HepG2 (cell line): ENCODE results near the gene FOXK2. TPM values are rescaled to one million over a fixed set of nuclear protein-coding genes. Genes with fewer than 3 reads are reported as not detected.

Experiments
- ATAC-seq: fragments of 200-7000 bp; cut with Tn5 transposase; 3 replicates; pipeline ENCODE4 v1.9.1; 2020; ENCODE audit warnings: mild to moderate bottlenecking, moderate library complexity
- BruUV-seq: library from RNA; stranded (reverse); fragments of 400-500 nt; replicated peaks from 2 replicates; lab custom pipeline; 2021; lab: Mats Ljungman, UMichigan
- CTCF ChIA-PET: fragments of 300-600 bp; formaldehyde crosslinking; extraction: SDS; loops from one replicate; lab custom pipeline; 2021; ENCODE audit warnings: low total read pairs, inconsistent platforms, low intra/inter-chr PET ratio; lab: Yijun Ruan, JAX
- POLR2A ChIA-PET: fragments of 350-600 bp; sonication (Branson Sonifier 250); formaldehyde crosslinking; loops from one replicate; lab custom pipeline; 2020; ENCODE audit warnings: antibody characterized with exemption, inconsistent platforms; lab: Yijun Ruan, JAX
- DNase-seq: peaks from one replicate; pipeline ENCODE4 v3.0.0-alpha.2; 2015; ENCODE audit warnings: low spot score
- FAIRE-seq: peaks from 3 replicates; lab custom pipeline; 2011; peaks lifted over from hg19 to GRCh38; lab: Jason Lieb, UNC
- H2AFZ ChIP-seq: one replicate; pipeline ENCODE4 v1.6.1; 2011; ENCODE audit warnings: low read length, inconsistent platforms
- H3K27ac ChIP-seq: fragments of 300-600 bp; 3 replicates; pipeline ENCODE4 v1.8.0; 2011; ENCODE audit warnings: mixed run types, mild to moderate bottlenecking, mixed read lengths, low read length, inconsistent platforms; ENCODE audit not compliant: insufficient read depth; ENCODE audit errors: extremely low read length
- H3K27me3 ChIP-seq, 2 experiments: fragments of 200-600 bp in 1 of 2; 2 replicates in 1 of 2; 3 replicates in 1 of 2; pipeline versions ENCODE4 v1.6.0 to v1.8.0; 2011; ENCODE audit warnings: low read length in 2 of 2, mild to moderate bottlenecking in 2 of 2, moderate library complexity in 2 of 2, inconsistent platforms in 1 of 2; ENCODE audit not compliant: insufficient read depth in 2 of 2, control insufficient read depth in 1 of 2
- H3K36me3 ChIP-seq, 2 experiments: fragments of 200-600 bp in 1 of 2; replicated peaks in 1 of 2; 2 replicates in 1 of 2; 3 replicates in 1 of 2; pipeline versions ENCODE4 v1.5.1 to v1.8.0; 2011; ENCODE audit warnings: low read length in 2 of 2, inconsistent platforms in 1 of 2; ENCODE audit not compliant: insufficient read depth in 2 of 2, control insufficient read depth in 1 of 2
- H3K4me1 ChIP-seq: 2 replicates; pipeline ENCODE4 v1.5.1; 2012; ENCODE audit warnings: low read length, inconsistent platforms; ENCODE audit not compliant: insufficient read depth
- H3K4me2 ChIP-seq: 2 replicates; pipeline ENCODE4 v1.6.0; 2011; ENCODE audit warnings: low read depth, low read length, inconsistent platforms
- H3K4me3 ChIP-seq, 3 experiments: fragments of 200-600 bp in 1 of 3; sonication (generic), shearing (Covaris generic) in 1 of 3; replicated peaks in 1 of 3; 2 replicates each; pipeline ENCODE4 v1.5.1; 2011 to 2016; ENCODE audit warnings: low read length in 3 of 3, inconsistent platforms in 2 of 3, low read depth in 2 of 3, mild to moderate bottlenecking in 2 of 3, control low read depth in 1 of 3, mixed read lengths in 1 of 3; ENCODE audit not compliant: insufficient read depth in 1 of 3
- H3K79me2 ChIP-seq: one replicate; pipeline ENCODE4 v1.6.1; 2011; ENCODE audit warnings: low read length, inconsistent platforms; ENCODE audit not compliant: insufficient read depth
- H3K9ac ChIP-seq: 2 replicates; pipeline ENCODE4 v1.6.0; 2011; ENCODE audit warnings: mild to moderate bottlenecking, low read depth, low read length, inconsistent platforms; ENCODE audit not compliant: insufficient read depth
- H3K9me3 ChIP-seq: 2 replicates; pipeline ENCODE4 v1.5.1; 2012; ENCODE audit warnings: mild to moderate bottlenecking, low read length
- H4K20me1 ChIP-seq: 2 replicates; pipeline ENCODE4 v1.6.0; 2011; ENCODE audit warnings: inconsistent platforms, mild to moderate bottlenecking, low read length, moderate library complexity; ENCODE audit not compliant: insufficient read depth
- BORCS8-MEF2B ChIP-seq: sonication (generic); formaldehyde crosslinking; IDR thresholded peaks from 2 replicates; pipeline ENCODE4 v1.8.0; 2022; ENCODE audit warnings: mild to moderate bottlenecking, missing genetic modification reagents
- DNMT1 ChIP-seq: sonication (generic); formaldehyde crosslinking; IDR thresholded peaks from 2 replicates; pipeline ENCODE4 v1.5.1; 2020; ENCODE audit warnings: mild to moderate bottlenecking, missing genetic modification reagents
- FOXO1 ChIP-seq: sonication (generic); formaldehyde crosslinking; IDR thresholded peaks from 2 replicates; pipeline ENCODE4 v1.4.0; 2020; ENCODE audit warnings: missing genetic modification reagents
- FOXO4 ChIP-seq: sonication (generic); formaldehyde crosslinking; conservative IDR thresholded peaks from 2 replicates; pipeline ENCODE4 v1.8.1; 2023; ENCODE audit warnings: missing genetic modification reagents
- HMGA1 ChIP-seq: sonication (generic); formaldehyde crosslinking; conservative IDR thresholded peaks from 2 replicates; pipeline ENCODE4 v1.4.0; 2020; ENCODE audit warnings: missing genetic modification reagents
- PHF21A ChIP-seq: sonication (generic); formaldehyde crosslinking; IDR thresholded peaks from 2 replicates; pipeline ENCODE4 v1.5.0; 2020; ENCODE audit warnings: mild to moderate bottlenecking, missing genetic modification reagents
- PHF8 ChIP-seq: sonication (generic); formaldehyde crosslinking; IDR thresholded peaks from 2 replicates; pipeline ENCODE4 v1.5.0; 2020; ENCODE audit warnings: missing genetic modification reagents
- RAD21 ChIP-seq: fragments of 450-650 bp; formaldehyde crosslinking; IDR thresholded peaks from 2 replicates; pipeline ENCODE4 v1.5.0; 2020; ENCODE audit warnings: mild to moderate bottlenecking
- RXRA ChIP-seq: sonication (generic); formaldehyde crosslinking; IDR thresholded peaks from 2 replicates; pipeline ENCODE4 v1.5.1; 2020; ENCODE audit warnings: missing genetic modification reagents
- ZBTB3 ChIP-seq: sonication (generic); formaldehyde crosslinking; IDR thresholded peaks from 2 replicates; pipeline ENCODE4 v1.4.0; 2020; ENCODE audit warnings: low read depth, mild to moderate bottlenecking, moderate library complexity, missing genetic modification reagents, borderline replicate concordance
- ZNF383 ChIP-seq: sonication (generic); formaldehyde crosslinking; IDR thresholded peaks from 2 replicates; pipeline ENCODE4 v1.4.0; 2020; ENCODE audit warnings: missing genetic modification reagents, mild to moderate bottlenecking, borderline replicate concordance
- ZNF414 ChIP-seq: sonication (generic); formaldehyde crosslinking; IDR thresholded peaks from 2 replicates; pipeline ENCODE4 v1.5.0; 2020; ENCODE audit warnings: missing genetic modification reagents
- ZNF512B ChIP-seq: sonication (generic); formaldehyde crosslinking; IDR thresholded peaks from 2 replicates; pipeline ENCODE4 v1.5.1; 2020; ENCODE audit warnings: missing genetic modification reagents, mild to moderate bottlenecking, borderline replicate concordance
- ZNF570 ChIP-seq: sonication (generic); formaldehyde crosslinking; IDR thresholded peaks from 2 replicates; pipeline ENCODE4 v1.4.0; 2020; ENCODE audit warnings: mild to moderate bottlenecking, missing genetic modification reagents, borderline replicate concordance
- ZNF672 ChIP-seq: sonication (generic); formaldehyde crosslinking; IDR thresholded peaks from 2 replicates; pipeline ENCODE4 v1.8.1; 2022; ENCODE audit warnings: missing genetic modification reagents
- ZNF768 ChIP-seq: sonication (generic); formaldehyde crosslinking; IDR thresholded peaks from 2 replicates; pipeline ENCODE4 v1.4.0; 2020; ENCODE audit warnings: missing genetic modification reagents
- WGBS: methylation state at CpG from one replicate; pipeline ENCODE4 v1.1.6; 2017; ENCODE audit warnings: low lambda C conversion rate; 5-methylcytosine and 5-hydroxymethylcytosine counted together
- in situ Hi-C: cut with HindIII; loops from 2 replicates; pipeline ENCODE4 v1.10.0; 2017; ENCODE audit warnings: low pct_unique_long_range_greater_than_20kb; ENCODE audit not compliant: extremely low pct_ligation_motif_present
- intact Hi-C: fragments of 100-400 bp; cut with micrococcal nuclease; formaldehyde crosslinking; loops from one replicate; pipeline ENCODE4 v1.10.0; 2022; ENCODE audit not compliant: unreplicated experiment
- polyA plus RNA-seq, 8 experiments: library from polyadenylated mRNA; depleted of rRNA in 3 of 8; stranded (reverse) in 7 of 8; unstranded in 1 of 8; fragments of >200 nt; fragmentation: Illumina TruSeq in 4 of 8; extraction: Trizol in 4 of 8; gene quantifications; 2 replicates each; pipeline versions ENCODE4 v1.2.1 to v1.2.3, GENCODE V29; 2011 to 2016; ENCODE audit warnings: low read depth in 4 of 8, missing spikeins in 1 of 8, mixed read lengths in 1 of 8; ENCODE audit not compliant: insufficient read depth in 1 of 8
- total RNA-seq, 5 experiments: library from RNA; depleted of rRNA; stranded (reverse); fragments of >200 nt; fragmentation: Illumina TruSeq; extraction: Trizol; gene quantifications; 2 replicates each; pipeline ENCODE4 v1.2.3, GENCODE V29; 2016; ENCODE audit warnings: low read depth in 1 of 5

Gene FOXK2
- total and polyA plus RNA-seq, 2 of the 13 experiments (the other 11 are each of a cell fraction or from before 2014, with no cell fraction given): 67.1 to 67.2 TPM

GRCh38 chr17:82552580-82552979 lies 33.0 kb downstream of the FOXK2 start (continued):
- 0 out of 2 replicates have a peak, but pooled peaks have one; percentile 48 for TF ChIP-seq FOXO4 (CRISPR knock-in tag)
- TF ChIP-seq DNMT1 (CRISPR knock-in tag): 0 out of 2 replicates have a peak, but pooled peaks have one; percentile 22
- TF ChIP-seq FOXO1 (CRISPR knock-in tag): 0 out of 2 replicates have a peak, but pooled peaks have one; percentile 2
- TF ChIP-seq HMGA1 (CRISPR knock-in tag): no peak
- TF ChIP-seq ZNF383 (CRISPR knock-in tag): no peak

GRCh38 chr17:82553210-82553930 lies 33.8 kb downstream of the FOXK2 start:
- Histone ChIP-seq H3K4me1 (peaks cover 77% of the 10 kb centered on the region), H3K27ac (peak overlapping the region; percentile 54), H3K27me3 (no peaks in the 10 kb centered on the region), H2AFZ (no peak overlapping the region), H3K9me3 (no peaks in the 10 kb centered on the region), H3K9ac (no peak overlapping the region), H3K4me2 (peak overlapping the region; percentile 51), H3K4me3 (peak overlapping the region in 1 of 3 experiments; percentile 4; a peak in 1 of 6 replicates), H4K20me1 (peaks cover 84% of the 10 kb centered on the region), H3K36me3 (peaks cover 2 to 9% of the 10 kb centered on the region in 2 experiments; a peak in 1 of 5 replicates), H3K79me2 (peaks cover 87% of the 10 kb centered on the region)
- no TSS peak for BruUV-seq
- in situ Hi-C loops: loop anchor here (10.0 kb wide), 1 partner anchor 199 kb away; the partner anchor contains the start of gene TEX19
- peak; percentile 81 for ATAC-seq
- POLR2A ChIA-PET: interaction anchor here (1.0 to 2.8 kb wide), 6 partner anchors 8 to 57 kb away, joined by 3 to 12 read pairs (median 6); partner anchors contain the start of gene FOXK2
- DNase-seq: peak; percentile 79
- intact Hi-C loops: loop anchor here (2.0 to 5.0 kb wide), 3 partner anchors 36 to 201 kb away; partner anchors contain the start of gene FOXK2
- FAIRE-seq: peak; percentile 8
- 70% methylated on average over 16 of the region's 18 CpGs for WGBS
- CTCF ChIA-PET: interaction anchor here (1.4 kb wide), 1 partner anchor 202 kb away, joined by 3 read pairs; no protein-coding TSS in a partner anchor
- TF ChIP-seq ZNF512B: no peak
- TF ChIP-seq PHF8 (CRISPR knock-in tag): peak; percentile 40; the same call in 1 of the 2 replicates
- no peak for TF ChIP-seq ZNF414
- peak; percentile 38; the same call in 1 of the 2 replicates for TF ChIP-seq ZNF768 (CRISPR knock-in tag)
- TF ChIP-seq RXRA (CRISPR knock-in tag): peak; percentile 80
- no peak for TF ChIP-seq ZNF570 (CRISPR knock-in tag)
- TF ChIP-seq ZNF672 (CRISPR knock-in tag): no peak
- 0 out of 2 replicates have a peak, but pooled peaks have one; percentile 40 for TF ChIP-seq BORCS8-MEF2B (CRISPR knock-in tag)
- TF ChIP-seq PHF21A (CRISPR knock-in tag): peak; percentile 60; the same call in 1 of the 2 replicates
- TF ChIP-seq RAD21: no peak
- TF ChIP-seq ZBTB3 (CRISPR knock-in tag): no peak
